GM06990 (cell line): ENCODE measurements around the gene RECQL5.
A peak's percentile ranks its signal among the peaks of the same experiment; 100 is the strongest.

Experiments
- DNase-seq: peaks from one replicate; pipeline ENCODE4 v3.0.0-alpha.2; 2011; ENCODE audit not compliant: insufficient read length; ENCODE audit errors: extremely low read depth
- H3K27me3 ChIP-seq: replicated peaks from 2 replicates; pipeline ENCODE4 v1.6.0; 2011; ENCODE audit warnings: low read length; ENCODE audit not compliant: control insufficient read depth, insufficient read depth
- H3K36me3 ChIP-seq: 2 replicates; pipeline ENCODE4 v1.5.1; 2011; ENCODE audit warnings: low read length; ENCODE audit not compliant: control insufficient read depth, insufficient read depth
- H3K4me3 ChIP-seq: replicated peaks from 2 replicates; pipeline ENCODE4 v1.5.1; 2011; ENCODE audit warnings: low read depth, mild to moderate bottlenecking, control low read depth, low read length
- TF ChIP-seq, protein P1 (sequence below): IDR thresholded peaks from 2 replicates; pipeline ENCODE4 v1.5.1; 2011; ENCODE audit warnings: low read length, control low read depth, mild to moderate bottlenecking, inconsistent platforms; ENCODE audit not compliant: insufficient read depth, poor library complexity, severe bottlenecking

RECQL5 gene

DNA sequence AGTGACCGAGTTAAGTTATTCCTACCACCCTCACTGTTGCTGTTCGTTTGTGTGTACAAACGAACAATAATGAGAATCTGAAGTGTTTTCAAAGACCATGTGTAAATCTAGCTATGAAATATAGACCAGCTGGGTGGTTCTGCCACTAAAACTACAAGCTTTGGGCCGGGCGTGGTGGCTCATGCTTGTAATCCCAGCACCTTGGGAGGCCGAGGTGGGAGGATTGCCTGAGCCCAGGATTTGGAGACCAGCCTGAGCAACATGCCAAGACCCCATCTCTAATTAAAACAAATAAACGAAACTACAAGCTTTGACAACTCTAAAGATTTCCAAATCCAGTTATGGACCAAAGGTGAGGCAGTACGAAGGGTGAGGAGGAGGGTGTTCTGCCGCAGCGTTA lies 973 bp downstream of the RECQL5 start:
- no peaks in the 10 kb centered on the region for H3K27me3 ChIP-seq
- peaks cover 17% of the 10 kb centered on the region for H3K36me3 ChIP-seq
- TF ChIP-seq, protein P1, sequence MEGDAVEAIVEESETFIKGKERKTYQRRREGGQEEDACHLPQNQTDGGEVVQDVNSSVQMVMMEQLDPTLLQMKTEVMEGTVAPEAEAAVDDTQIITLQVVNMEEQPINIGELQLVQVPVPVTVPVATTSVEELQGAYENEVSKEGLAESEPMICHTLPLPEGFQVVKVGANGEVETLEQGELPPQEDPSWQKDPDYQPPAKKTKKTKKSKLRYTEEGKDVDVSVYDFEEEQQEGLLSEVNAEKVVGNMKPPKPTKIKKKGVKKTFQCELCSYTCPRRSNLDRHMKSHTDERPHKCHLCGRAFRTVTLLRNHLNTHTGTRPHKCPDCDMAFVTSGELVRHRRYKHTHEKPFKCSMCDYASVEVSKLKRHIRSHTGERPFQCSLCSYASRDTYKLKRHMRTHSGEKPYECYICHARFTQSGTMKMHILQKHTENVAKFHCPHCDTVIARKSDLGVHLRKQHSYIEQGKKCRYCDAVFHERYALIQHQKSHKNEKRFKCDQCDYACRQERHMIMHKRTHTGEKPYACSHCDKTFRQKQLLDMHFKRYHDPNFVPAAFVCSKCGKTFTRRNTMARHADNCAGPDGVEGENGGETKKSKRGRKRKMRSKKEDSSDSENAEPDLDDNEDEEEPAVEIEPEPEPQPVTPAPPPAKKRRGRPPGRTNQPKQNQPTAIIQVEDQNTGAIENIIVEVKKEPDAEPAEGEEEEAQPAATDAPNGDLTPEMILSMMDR, result no peak
- DNase-seq, result no peak
- H3K4me3 ChIP-seq, result peak overlapping the region; percentile 89

DNA sequence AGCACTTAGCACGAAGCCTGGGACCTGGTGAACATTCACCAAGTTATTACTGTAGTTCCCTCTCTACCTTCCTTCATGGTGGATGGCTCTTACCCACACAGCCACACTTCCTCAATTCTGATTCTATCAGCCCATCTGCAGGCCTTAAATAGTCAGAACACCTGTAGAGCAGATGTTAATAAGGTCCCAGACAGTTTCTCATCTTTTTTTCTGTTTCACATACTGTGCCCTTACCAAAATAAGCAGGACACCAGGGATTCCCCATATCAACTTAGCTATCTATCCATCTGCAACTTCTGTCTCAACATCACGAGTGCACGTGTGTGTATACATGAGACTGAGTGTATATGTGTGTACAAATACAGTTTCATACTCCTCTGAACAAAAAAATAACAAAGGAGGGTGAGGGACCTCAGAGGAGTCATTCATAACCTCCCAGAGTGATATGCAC lies 2.8 kb downstream of the RECQL5 start:
- Histone ChIP-seq H3K27me3 (no peaks in the 10 kb centered on the region), H3K36me3 (peaks cover 21% of the 10 kb centered on the region), H3K4me3 (peak overlapping the region; percentile 2; the same call in 1 of the 2 replicates)
- TF ChIP-seq, protein P1, result no peak
- peak; percentile 81 for DNase-seq

DNA sequence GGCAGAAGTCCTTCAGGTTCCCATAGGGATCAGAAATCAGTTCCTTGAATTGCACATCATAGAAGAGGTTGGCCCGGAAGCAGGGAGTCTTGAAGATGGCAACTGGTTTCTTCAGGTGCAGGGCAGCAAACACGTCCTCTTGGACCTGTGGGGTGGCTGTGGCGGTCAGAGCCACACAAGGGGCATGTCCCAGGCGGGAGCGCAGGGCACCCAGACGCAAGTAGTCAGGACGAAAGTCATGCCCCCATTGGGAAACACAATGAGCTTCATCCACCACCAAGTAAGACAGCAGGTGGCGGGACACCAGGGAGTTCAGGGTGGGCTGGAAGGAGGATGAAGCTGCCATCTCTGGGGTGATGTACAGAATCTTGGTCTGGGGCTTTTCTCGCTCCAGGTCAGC lies 4.4 kb downstream of the RECQL5 start:
- peaks cover 26% of the 10 kb centered on the region for H3K36me3 ChIP-seq
- no peak overlapping the region for H3K4me3 ChIP-seq
- TF ChIP-seq, protein P1, result no peak
- no peak for DNase-seq
- H3K27me3 ChIP-seq, result no peaks in the 10 kb centered on the region

DNA sequence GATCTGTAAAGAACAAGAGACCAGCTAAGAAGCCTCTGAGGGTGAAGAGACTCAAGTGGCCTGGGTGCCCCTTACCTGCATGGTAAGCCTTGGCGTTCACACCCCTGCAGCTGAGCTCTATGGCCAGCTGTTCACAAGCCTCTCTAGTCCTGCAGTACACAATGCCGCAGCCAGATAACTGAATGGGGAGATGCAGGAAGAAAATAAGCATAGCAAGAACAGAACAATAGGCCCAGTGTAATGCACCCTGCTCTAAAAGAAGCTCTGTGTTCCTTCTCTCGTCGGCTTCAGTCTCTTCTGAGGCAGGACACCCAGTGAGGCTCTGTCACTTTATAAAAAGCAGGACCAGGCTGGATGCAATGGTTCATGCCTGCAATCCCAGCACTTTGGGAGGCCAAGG lies 5.4 kb downstream of the RECQL5 start:
- Histone ChIP-seq H3K4me3 (no peak overlapping the region), H3K27me3 (no peaks in the 10 kb centered on the region), H3K36me3 (peaks cover 26% of the 10 kb centered on the region)
- DNase-seq, result no peak
- TF ChIP-seq, protein P1, result no peak

DNA sequence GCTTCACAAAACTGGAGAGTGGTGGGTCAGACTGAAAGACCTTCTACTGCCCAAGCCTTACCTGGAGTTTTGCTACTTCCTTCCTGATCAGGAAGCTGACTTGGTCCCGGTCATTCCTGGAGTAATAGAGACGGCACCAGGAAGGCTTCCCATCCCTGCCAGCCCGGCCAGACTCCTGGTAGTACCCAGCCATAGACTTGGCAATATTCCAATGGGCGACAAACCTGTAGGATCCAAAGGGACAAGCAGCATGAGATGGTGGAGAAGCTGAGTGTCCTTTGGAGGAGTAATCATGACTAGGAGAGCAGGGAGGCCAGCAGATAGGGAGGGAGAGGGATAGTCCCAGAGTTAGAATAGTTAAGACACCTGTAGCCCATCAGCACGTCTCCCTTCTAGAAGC lies 8.7 kb downstream of the RECQL5 start:
- TF ChIP-seq, protein P1, result no peak
- Histone ChIP-seq H3K27me3 (no peaks in the 10 kb centered on the region), H3K36me3 (peaks cover 27% of the 10 kb centered on the region), H3K4me3 (no peak overlapping the region)
- DNase-seq, result no peak

DNA sequence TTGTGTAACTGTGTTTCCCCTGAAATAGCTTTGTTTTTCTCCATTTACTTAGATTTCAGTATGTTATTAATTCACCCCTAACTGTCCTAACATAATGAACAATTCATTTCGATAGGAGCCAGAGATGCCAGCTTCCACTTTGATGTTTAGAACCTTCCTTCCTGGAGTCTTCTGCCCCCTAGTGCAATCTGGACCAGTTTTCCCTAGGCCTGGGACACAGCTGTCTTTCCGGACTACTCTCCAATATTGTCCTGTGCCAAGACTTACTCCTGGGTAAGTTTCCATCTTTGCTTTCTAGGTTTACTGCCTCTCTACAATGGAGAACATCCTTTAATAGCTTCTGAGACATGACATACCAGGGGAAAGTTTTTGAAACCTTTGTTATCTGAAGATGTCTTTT lies 12.8 kb downstream of the RECQL5 start:
- H3K4me3 ChIP-seq, result no peak overlapping the region
- H3K36me3 ChIP-seq, result peaks cover 19% of the 10 kb centered on the region
- H3K27me3 ChIP-seq, result no peaks in the 10 kb centered on the region
- TF ChIP-seq, protein P1, result no peak
- DNase-seq, result no peak
